CD4-positive, alpha-beta T cell treated with Interleukin-15 for 1 hour (primary cell): ENCODE measurements around the gene ATP13A4.

Source experiments
- DNase-seq: peaks from one replicate; pipeline ENCODE4 v3.0.0-alpha.2; 2020

Gene ATP13A4

GRCh38 chr3:193554811-193555210 is at the start of gene ATP13A4:
TSS of gene ATP13A4 (minus strand) at chr3:193554895. CDS start at chr3:193554799, 96 bp downstream.
- DNase-seq: no peak

- no peak for DNase-seq
Measured at GRCh38 chr3:193599393-193599792, 44.7 kb upstream of the ATP13A4 start.

- no peak for DNase-seq
Measured at GRCh38 chr3:193598202-193598601, 43.5 kb upstream of the ATP13A4 start.

GRCh38 chr3:193595939-193596487 is 41.3 kb upstream of the ATP13A4 start:
- no peak for DNase-seq

GRCh38 chr3:193594946-193595689 is 40.4 kb upstream of the ATP13A4 start:
- no peak for DNase-seq

- DNase-seq: peak; percentile 26
Measured at GRCh38 chr3:193593668-193594030, 39.0 kb upstream of the ATP13A4 start.

- DNase-seq: peak; percentile 92
Measured at GRCh38 chr3:193592841-193593667, 38.4 kb upstream of the ATP13A4 start, which contains the start of gene OPA1. TSS of gene OPA1 (plus strand) at chr3:193593208. CDS start at chr3:193593378, 170 bp downstream.

- DNase-seq: no peak
Measured at GRCh38 chr3:193590088-193590856, 35.6 kb upstream of the ATP13A4 start.

GRCh38 chr3:193589616-193590015 is 34.9 kb upstream of the ATP13A4 start:
- no peak for DNase-seq

- no peak for DNase-seq
Measured at GRCh38 chr3:193589129-193589528, 34.4 kb upstream of the ATP13A4 start.

GRCh38 chr3:193586526-193586925 is 31.8 kb upstream of the ATP13A4 start:
- no peak for DNase-seq

GRCh38 chr3:193585530-193585929 is 30.8 kb upstream of the ATP13A4 start:
- DNase-seq: no peak

GRCh38 chr3:193574488-193575070 is 19.9 kb upstream of the ATP13A4 start:
- DNase-seq: no peak

- no peak for DNase-seq
Measured at GRCh38 chr3:193573403-193574191, 18.9 kb upstream of the ATP13A4 start.

- peak; percentile 30 for DNase-seq
Measured at GRCh38 chr3:193572426-193572908, 17.8 kb upstream of the ATP13A4 start.

- DNase-seq: no peak
Measured at GRCh38 chr3:193569119-193569518, 14.4 kb upstream of the ATP13A4 start.

- DNase-seq: no peak
Measured at GRCh38 chr3:193564012-193564411, 9.3 kb upstream of the ATP13A4 start.

- no peak for DNase-seq
Measured at GRCh38 chr3:193563426-193563825, 8.7 kb upstream of the ATP13A4 start.

GRCh38 chr3:193560870-193561269 is 6.2 kb upstream of the ATP13A4 start:
- no peak for DNase-seq

- DNase-seq: no peak
Measured at GRCh38 chr3:193560091-193560490, 5.4 kb upstream of the ATP13A4 start.

- no peak for DNase-seq
Measured at GRCh38 chr3:193559100-193559499, 4.4 kb upstream of the ATP13A4 start.

- no peak for DNase-seq
Measured at GRCh38 chr3:193556841-193557240, 2.1 kb upstream of the ATP13A4 start.
